HCEC 1CT (cell line): ENCODE data around the gene ACTR3.
A peak's percentile ranks its signal among the peaks of the same experiment; 100 is the strongest.

Experiments used
- DNase-seq: peaks from one replicate; pipeline ENCODE4 v3.0.0-alpha.2; 2017

The ACTR3 gene

DNA sequence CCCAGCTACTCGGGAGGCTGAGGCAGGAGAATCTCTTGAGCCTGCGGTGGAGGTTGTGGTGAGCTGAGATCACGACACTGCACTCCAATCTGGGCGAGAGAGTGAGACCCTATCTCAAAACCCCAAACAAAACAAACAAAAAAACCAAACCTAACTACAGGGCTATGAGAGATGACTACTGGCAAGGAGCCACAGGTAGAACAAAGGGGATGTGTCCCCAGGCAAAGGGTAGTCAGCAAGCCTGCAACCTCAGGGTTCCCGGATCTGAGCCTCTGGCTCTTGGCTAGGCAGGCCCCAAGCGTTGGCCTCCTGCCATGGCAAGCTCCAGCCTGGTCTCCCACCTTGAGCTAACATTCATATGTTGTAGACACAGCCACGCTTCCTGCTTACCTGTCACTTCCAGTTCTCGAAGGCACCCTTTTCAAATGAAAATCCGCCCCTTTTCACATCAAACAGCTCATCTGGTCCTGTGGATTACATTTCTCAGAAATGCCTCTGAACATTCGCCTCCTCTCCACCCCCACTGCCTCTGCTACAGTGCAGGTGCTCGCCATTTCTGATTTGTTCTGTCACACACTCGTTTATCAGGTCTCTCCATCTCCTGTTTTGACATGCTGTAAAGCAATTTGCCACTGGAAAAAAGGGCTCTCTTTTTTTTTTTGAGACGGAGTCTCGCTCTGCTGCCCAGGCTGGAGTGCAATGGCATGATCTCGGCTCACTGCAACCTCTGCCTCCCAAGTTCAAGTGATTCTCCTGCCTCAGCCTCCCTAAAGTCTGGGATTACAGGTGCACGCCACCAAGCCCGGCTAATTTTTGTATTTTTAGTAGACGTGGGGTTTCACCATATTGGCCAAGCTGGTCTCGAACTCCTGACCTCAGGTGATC, 13.1 kb upstream of the ACTR3 start:
- DNase-seq: no peak

DNA sequence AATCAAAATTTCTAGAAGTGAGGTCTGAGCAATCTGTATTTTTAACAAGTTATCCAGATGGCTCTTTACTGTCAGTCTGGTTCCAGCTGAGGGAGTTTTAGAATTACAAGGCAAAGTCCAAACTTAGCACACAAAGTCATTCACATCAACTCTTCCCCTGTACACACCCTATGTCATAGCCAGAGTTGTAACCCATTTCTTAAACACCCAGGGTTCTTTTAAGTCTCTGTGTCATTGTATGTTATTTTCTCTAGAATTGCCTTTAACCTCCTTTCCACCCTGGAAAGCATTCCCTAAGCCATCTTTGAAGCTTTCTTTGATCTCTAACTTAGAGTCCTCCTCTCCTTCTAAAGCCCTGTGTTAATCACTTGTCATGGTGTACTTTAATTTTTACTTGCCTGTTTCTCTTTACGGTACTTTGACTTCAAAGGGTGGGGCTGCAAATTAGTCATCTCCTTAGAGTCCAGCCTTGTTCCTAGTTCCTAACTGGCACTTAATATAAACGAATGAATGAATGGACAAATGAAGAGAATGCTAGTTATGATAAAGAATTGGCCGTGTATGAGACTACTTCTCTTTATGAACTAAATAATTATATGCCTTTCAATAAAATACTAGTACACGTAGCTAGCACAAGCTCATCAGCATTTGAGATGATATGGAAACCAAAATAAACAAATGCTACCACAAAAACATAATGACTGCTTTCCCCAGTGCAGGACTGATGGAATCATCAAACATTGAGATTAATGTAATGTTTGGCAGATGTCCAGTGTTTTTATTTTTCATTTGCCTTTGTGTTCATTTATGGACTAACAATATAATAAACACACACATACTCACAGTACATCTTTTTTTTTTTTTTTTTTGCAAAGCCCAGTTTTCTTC, 11.9 kb upstream of the ACTR3 start:
- DNase-seq: peak; percentile 63

DNA sequence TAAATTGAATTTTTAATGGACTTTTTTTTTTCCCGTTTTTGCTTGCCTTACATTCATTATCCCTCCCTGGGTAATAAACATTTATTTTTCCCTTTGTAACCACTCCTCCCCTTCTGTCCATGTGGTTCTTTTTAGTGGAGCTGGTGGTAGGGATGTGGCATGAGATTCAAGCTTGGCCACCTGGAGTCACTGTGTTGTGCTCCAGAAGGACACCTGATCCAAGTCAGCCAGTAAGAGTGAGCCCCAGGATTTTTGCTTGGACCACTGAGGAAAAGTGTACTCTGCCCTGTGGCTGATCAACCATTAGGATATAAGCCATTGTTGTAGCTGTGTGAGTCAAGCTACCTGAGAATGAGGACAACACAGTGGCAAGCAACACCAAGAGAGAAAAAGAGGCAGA, 11.1 kb upstream of the ACTR3 start:
- no peak for DNase-seq

DNA sequence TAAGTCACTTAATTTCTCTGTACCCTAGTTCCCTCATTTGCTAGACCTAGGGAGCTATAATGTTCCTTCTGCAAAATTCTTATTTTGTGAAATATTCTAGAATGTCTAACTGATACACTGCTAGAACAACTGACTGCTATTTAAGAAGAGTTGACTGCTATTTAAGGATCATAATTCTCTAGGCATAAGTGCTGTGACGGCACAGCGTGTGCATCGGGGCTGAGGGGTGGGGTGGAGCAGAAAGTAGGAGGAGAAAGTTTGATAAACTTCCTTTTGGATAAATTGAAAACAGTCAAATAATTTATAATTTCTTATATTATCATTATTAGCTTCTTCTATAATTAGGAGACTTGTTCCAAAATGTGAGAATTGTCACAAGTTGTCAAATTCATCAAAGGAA, 10.4 kb upstream of the ACTR3 start:
- no peak for DNase-seq

DNA sequence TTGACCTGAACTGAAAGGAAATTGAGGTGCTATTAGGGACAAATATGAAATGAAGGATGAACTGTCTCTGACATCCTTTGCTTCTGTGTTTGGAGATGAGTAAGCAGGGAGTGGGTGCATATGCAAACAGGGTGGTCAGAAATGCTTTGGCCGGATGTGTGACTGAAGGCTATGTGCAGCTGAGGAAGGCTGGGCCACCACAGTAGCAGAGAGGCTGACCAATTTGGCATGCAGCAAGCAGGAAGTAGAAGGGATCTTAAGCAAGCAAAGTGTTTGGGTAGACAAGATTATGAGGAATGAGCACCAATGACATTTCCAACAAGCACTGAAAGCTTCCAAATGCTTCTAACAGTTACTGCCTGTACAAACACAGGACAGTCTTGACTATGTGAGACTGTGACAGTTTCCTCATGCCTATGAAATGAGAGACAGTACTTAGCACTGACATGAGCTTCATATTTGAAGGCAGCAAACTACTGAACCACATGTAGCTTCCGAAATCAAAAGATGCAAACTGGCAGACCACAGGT, 3.3 kb upstream of the ACTR3 start:
- DNase-seq: peak; percentile 96

GRCh38 chr2:113887009-113887792, 2.7 kb upstream of the ACTR3 start:
- no peak for DNase-seq

GRCh38 chr2:113888641-113889470, 1.0 kb upstream of the ACTR3 start:
- no peak for DNase-seq

DNA sequence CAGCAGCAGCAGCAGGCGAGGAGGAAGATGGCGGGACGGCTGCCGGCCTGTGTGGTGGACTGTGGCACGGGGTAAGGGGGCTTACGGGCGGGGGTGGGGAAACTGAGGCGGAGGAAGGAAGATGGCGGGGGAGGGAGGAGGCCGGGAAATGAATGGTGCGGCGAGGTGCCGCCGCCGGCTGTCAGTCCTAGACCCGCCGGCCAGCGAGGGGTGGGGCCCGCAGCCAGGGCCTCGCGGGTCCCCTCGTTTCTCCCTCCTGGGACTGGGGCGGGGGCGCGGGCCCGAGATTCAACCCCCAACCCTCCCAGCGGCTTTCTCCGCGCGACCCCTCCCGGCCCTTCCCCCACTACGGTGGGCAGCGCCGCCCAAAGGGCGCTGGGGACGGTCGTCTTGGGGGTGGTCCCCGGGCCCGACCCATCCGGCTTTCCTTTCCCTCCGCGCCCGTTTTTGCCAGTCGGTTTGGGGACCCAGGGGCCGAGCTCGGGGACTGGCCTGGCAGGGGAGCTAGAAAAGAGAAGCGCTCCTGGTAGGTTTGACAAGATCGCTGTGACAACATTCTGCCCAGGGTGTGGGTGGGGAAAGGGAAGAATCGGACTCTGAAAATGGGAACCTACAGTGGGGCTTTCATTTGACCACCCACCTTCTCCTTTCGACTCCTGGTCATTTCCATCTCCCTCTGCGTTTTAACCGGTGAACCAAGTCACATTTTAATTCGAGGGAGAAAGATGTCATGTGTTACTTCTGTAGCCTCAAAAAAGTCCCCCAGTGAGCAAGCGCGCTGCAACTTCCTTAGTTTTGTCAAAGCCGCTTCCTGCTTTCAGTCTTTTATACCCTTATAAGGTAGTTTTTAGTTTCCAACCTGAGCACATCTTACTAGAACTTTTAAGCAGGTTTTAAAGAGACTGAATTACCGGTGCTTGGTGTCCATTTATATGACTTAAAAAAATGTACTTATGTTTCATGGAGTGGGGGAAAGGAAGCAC, 655 bp downstream of the ACTR3 start:
- DNase-seq: peak; percentile 80

DNA sequence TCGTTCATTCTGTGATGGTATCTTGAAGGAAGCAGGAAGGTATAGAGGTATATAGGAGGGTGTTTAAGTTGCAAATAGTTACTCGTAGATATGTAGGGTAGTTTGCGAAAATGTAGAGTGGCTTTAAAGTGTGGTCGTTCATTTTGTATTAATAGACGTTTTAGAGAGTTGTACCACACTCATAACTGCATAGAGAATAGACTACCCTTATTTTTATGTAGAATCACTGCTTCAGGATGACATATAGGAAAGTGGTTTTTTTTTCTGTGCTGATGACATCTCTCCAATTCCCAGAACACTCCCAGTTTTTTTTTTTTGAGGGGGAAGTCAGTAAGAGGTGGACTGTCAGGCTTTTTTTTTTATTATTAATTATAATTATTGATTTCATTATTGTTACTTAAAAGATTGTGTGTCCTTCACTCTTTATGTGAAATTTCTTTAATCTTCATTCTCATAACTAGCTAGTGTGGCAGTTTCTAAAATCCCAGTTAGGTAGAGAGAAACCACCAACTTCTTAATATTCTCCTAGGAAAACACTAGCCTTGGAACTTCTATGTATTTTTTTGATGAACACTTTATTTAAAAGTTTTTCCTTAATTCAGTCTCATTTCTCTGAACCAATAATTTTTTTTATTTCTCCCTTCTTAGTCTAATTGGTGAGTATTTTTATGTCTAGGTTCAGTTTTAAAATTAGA, 1.5 kb downstream of the ACTR3 start:
- no peak for DNase-seq

DNA sequence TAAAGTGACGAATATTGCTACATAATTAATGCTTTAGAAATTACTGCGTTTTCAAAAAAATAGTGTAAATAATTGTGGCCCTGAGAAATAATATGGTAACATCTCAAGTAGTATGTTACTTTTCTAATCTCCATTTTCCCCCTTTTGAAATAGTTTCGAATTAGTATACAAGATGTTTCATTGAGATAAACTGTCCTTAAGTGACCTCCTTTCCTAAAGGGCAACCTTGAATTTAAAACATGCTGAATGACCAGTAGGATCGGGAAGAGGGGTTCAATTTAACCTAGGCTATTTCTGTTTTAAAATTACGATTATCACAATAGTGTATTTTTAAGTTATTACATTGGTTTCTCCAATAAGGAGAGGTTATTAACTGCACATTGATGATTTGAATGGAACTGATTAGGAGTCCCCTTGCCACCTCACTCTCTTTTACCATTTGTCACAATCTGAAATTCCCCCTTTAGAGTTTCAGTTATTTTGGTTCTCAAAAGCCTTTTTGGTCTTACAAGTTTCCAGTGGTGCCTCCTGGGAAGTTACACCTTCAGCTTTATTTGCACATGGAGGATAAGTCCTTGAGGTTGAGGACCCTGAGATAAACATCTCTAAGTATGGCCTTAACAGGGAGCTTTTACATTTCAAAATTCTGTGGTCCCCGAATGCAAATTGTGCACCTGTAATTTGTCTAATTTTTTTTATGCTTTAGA, 2.3 kb downstream of the ACTR3 start:
- DNase-seq: no peak

DNA sequence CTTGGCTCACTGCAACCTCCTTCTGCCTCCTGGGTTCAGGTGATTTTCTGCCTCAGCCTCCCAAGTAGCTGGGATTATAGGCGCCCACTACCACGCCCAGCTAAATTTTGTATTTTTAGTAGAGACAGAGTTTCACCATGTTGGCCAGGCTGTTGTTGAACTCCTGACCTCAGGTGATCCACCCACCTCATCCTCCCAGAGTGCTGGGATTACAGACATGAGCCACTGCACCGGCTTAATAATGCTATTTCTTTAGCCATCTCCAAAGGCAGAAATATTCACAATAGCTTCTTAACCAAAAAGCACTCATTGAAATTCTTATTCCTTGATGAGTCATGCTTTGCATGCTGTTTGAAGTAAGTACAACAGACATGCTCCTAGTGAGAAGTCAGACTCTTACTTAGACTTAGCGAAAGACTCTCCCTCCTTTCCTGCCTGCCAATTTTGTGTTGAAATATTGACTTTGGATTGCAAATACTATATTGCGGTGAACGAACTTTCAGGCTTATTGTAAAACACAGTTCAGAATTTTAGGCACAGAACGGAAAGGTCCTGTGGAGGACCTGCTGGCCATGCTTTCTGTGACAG, 4.4 kb downstream of the ACTR3 start:
- DNase-seq: peak; percentile 87

GRCh38 chr2:113895301-113895700, 5.4 kb downstream of the ACTR3 start:
- no peak for DNase-seq

DNA sequence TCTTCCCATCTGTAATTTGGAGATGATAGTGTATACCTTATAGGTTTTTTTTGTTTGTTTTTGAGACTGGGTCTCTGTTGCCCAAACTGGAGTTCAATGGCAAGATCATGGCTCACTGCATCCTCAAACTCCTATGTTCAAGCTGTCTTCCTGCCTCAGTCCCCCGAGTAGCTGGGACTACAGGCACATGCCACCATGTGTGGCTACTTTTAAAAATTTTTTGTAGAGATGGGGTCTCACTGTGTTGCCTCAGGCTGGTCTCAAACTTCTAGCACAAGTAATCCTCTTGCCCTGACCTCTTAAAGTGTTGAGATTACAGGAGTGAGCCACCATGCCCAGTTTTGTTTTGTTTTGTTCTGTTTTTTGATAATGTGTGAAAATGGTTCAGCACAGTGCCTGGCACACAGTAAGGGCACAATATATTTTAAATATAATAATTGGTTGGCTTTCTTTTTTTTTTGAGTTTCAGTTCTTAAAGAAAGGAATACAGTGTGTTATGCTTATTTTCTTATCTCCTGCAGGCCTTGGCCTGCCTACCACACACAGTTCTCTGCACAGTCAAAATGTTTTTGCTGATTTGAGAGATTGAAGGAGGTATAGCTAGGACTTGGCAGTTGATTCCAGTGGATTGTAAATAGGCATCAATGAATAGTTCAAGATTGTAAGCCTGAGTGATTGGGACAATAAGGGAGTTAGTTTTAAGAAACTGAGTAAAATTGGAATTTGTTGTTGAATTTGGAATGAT, 6.1 kb downstream of the ACTR3 start:
- DNase-seq: no peak

GRCh38 chr2:113896791-113897190, 6.9 kb downstream of the ACTR3 start:
- no peak for DNase-seq

- no peak for DNase-seq
Measured at GRCh38 chr2:113898081-113898480, 8.2 kb downstream of the ACTR3 start.

GRCh38 chr2:113899166-113899565, 9.3 kb downstream of the ACTR3 start:
- no peak for DNase-seq

GRCh38 chr2:113901943-113902342, 12.1 kb downstream of the ACTR3 start:
- no peak for DNase-seq

DNA sequence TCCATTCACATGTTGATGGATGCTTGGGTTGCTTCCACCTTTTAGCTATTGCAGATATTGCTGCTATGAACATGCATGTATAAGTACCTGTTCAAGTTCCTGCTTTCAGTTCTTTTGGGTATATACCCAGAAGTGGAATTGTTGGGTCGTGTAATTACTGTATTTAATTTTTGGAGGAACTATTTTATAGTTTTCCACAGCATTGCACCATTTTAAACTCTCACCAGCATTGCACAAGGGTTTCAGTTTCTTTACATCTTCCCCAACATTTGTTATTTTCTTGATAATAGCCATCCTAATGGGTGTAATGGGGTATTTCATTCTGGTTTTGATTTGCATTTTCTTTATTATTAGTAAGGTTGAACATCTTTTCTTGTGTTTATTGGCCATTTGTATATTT, 16.0 kb downstream of the ACTR3 start:
- no peak for DNase-seq
